HG02623 (cell line): ENCODE measurements around the gene LETM1.

Source experiments
- ATAC-seq: cut with Tn5 transposase; IDR thresholded peaks from one replicate; pipeline ENCODE4 v1.9.1; 2021; ENCODE audit warnings: moderate library complexity; ENCODE audit not compliant: unreplicated experiment

Gene LETM1

GRCh38 chr4:1797298-1797860 lies 58.6 kb downstream of the LETM1 start:
- no peak for ATAC-seq

- no peak for ATAC-seq
These were observed 59.3 kb downstream of the LETM1 start for GRCh38 chr4:1796486-1797204.

- ATAC-seq, result no peak
These were observed 60.4 kb downstream of the LETM1 start for GRCh38 chr4:1795299-1796195.

GRCh38 chr4:1794809-1795298 lies 61.1 kb downstream of the LETM1 start:
- ATAC-seq, result no peak

- ATAC-seq, result no peak
These were observed 61.8 kb downstream of the LETM1 start for GRCh38 chr4:1793940-1794808.

- ATAC-seq, result no peak
These were observed 62.5 kb downstream of the LETM1 start for GRCh38 chr4:1793496-1793840.

GRCh38 chr4:1792832-1793495 lies 63.0 kb downstream of the LETM1 start, which contains the start of gene FGFR3:
FGFR3 (plus strand) TSS chr4:1793293; CDS start chr4:1793935, 642 bp downstream.
- ATAC-seq, result peak; percentile 45

GRCh38 chr4:1792158-1792831 lies 63.7 kb downstream of the LETM1 start:
- no peak for ATAC-seq

- ATAC-seq, result no peak
These were observed 66.0 kb downstream of the LETM1 start for GRCh38 chr4:1790005-1790404.

- ATAC-seq, result no peak
These were observed 66.4 kb downstream of the LETM1 start for GRCh38 chr4:1789552-1789951.

GRCh38 chr4:1788254-1788973 lies 67.5 kb downstream of the LETM1 start:
- ATAC-seq, result no peak

- ATAC-seq, result no peak
These were observed 68.4 kb downstream of the LETM1 start for GRCh38 chr4:1787411-1788077.

GRCh38 chr4:1786544-1787362 lies 69.2 kb downstream of the LETM1 start:
- no peak for ATAC-seq

GRCh38 chr4:1785592-1785991 lies 70.4 kb downstream of the LETM1 start:
- ATAC-seq, result no peak

- ATAC-seq, result no peak
These were observed 71.0 kb downstream of the LETM1 start for GRCh38 chr4:1784789-1785591.

GRCh38 chr4:1784395-1784788 lies 71.6 kb downstream of the LETM1 start:
- ATAC-seq, result no peak

GRCh38 chr4:1783970-1784369 lies 72.0 kb downstream of the LETM1 start:
- no peak for ATAC-seq
